ENCODE data around the gene SELENOS.

DNA sequence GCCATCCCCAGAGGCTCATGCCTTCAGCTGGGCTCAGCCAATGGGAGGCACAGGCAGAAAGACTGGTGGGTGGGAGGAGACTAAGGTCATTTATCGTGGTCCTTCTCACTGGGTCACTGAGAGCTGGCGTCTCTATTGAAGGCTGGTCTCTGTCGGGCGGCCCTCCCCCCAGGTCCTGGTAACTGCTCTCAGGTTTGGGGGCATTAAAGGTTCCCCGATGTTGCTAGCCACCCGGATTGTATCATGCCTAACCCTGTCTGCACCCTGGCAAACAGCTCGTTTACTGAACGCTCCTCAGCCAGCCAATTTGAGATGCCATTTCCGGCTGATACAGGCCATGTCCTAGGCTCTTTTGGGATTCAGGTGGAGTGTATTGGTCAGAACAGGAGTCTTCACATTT is 10.5 kb downstream of the SELENOS start:
- TF ChIP-seq, protein P1, sequence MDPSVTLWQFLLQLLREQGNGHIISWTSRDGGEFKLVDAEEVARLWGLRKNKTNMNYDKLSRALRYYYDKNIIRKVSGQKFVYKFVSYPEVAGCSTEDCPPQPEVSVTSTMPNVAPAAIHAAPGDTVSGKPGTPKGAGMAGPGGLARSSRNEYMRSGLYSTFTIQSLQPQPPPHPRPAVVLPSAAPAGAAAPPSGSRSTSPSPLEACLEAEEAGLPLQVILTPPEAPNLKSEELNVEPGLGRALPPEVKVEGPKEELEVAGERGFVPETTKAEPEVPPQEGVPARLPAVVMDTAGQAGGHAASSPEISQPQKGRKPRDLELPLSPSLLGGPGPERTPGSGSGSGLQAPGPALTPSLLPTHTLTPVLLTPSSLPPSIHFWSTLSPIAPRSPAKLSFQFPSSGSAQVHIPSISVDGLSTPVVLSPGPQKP (IDR thresholded peaks at IDR 0.05; ENCODE audit: low read depth, low read length) = no peak
- TF ChIP-seq CTCF (IDR thresholded peaks at IDR 0.05) = no peak
- TF ChIP-seq ZSCAN20 (CRISPR knock-in tag; IDR thresholded peaks at IDR 0.05) = no peak
- TF ChIP-seq E2F6 (IDR thresholded peaks at IDR 0.05; ENCODE audit: borderline replicate concordance, low read depth) = no peak
- no peak for TF ChIP-seq POLR2A (IDR thresholded peaks at IDR 0.05; ENCODE audit: low read length)
- TF ChIP-seq JUNB (IDR thresholded peaks at IDR 0.05) = no peak
